NCI-H1092 (cell line): Measurements from ENCODE around the gene CDH2.

Experiments used
- DNase-seq: peaks from one replicate; lab custom pipeline; 2025; lab: John Stamatoyannopoulos, UW

CDH2 gene

GRCh38 chr18:28168725-28169124, 8.2 kb downstream of the CDH2 start:
- no peak for DNase-seq

DNA sequence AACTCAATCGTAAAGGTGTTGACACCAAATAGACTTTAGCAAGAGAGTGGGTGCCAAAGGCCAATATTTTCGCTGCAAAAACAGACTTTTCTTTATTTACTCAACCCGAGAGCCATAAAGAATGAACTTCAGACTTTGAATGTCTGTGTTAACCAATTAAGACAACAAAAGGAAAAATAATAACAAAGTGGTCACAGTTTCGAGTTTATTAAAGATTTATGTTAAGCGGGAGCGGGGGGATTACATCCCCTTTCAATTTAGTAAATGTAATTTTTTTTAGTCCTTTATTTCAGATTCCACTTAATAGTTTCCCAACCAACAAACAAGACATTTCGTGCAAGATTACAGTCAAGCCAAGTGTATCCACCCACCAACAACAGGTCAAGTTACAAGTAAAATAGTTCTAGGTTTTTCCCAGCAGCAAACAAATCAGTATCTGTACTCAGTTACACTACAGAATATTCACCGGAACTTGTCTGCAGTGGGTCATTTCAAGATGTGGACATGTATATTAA, 9.0 kb downstream of the CDH2 start:
- DNase-seq, result no peak

DNA sequence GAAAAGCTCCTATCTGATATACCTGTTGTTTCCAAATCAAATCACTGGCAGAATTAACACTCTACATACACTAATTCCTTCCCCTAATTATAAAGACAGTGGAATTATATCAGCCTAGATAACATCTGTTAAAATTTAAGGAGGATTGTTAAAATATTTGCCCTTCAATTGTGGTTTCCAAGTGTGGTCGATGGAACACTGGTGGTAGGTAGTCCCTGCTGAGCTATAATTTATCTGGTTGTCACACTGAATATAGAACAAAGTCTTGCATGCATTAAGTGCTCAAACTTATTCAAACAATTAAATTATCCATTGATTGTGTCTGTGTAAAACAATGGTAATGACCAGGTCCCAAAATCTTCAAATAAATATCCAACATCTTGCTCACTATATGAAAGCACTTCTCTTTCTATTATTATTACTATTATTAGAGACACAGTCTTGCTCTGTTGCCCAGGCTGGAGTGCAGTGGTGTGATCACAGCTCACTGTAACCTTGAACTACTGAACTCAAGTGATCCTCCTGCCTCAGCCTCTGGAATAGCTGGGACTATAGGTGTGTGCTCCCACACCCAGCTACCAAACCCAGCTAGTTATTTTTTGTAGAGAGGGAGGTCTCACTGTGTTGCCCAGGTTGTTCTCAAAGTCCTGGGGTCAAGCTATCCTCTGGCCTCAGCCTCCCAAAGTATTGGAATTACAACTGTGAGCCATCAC, 12.0 kb downstream of the CDH2 start:
- no peak for DNase-seq

DNA sequence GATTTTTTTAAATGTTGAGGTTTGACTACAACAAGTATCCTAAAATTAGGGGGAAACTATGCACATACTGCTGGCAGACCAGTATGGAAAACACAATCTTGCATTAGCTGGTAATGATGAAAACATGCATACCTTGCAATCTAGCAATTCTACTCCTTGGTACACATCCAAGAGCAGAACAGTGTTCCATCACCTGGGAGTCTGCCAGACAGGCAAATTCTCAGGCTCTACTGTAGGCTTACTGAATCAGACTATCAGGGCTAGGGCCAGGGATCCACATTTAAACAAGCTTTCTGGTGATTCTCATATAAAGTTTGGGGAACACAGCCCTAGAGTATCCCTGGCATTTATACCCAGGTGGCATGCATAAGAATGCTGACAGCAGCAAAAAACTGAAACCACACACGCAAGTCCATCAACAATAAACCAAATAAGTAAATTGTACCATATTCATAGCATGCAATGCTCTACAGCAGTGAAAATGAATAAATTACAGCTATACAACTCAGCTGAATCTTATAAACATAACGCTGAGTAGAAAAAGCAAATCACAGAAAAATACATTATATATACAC, 13.6 kb downstream of the CDH2 start:
- no peak for DNase-seq

DNA sequence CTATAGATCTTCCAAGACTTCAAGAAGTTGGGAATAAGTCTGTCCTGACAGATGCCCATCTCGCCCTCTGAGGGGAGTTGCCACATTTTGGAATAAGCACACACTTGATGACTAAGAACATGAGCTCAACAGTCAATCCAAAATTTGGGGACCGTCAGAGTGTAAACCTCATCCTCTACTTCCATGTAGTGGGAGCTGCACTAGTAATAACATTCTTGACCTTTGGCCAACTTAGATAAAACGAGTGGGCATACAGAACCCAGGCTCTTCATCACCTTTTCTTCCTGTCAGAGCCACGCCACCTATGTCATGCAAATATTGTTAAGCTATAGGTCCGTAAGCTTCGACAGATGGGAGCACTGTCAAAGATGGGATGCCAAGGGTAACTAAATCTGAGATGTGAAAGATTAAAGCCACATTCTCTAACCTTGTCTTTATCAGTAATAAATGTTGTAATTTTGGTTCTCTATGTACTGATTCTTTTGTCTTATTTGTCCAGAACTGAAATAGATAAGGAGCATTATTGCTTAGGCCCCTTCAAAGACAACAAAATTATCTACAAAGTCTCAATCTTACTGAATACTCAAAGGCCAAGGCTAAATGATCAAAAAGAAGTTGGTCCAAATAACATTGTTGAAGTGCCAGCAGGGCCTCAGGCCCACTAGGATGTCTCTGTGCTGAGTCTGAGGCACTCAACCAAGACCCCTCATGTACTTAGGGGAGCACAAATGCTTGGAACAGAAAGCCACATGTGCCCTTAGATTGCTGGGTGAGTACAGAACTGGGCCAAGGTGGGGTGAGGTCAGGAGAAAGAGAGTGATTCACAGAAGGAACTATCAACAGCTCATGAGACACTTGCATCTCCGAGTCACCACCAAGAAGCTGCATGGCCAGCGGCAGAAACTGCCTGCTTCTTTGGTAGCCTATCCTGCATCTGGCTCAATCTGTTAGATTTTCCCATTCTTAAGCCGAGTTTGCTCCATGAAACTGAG, 15.0 kb downstream of the CDH2 start:
- no peak for DNase-seq

- DNase-seq, result no peak
Measured at GRCh38 chr18:28159055-28159454, 17.9 kb downstream of the CDH2 start.

DNA sequence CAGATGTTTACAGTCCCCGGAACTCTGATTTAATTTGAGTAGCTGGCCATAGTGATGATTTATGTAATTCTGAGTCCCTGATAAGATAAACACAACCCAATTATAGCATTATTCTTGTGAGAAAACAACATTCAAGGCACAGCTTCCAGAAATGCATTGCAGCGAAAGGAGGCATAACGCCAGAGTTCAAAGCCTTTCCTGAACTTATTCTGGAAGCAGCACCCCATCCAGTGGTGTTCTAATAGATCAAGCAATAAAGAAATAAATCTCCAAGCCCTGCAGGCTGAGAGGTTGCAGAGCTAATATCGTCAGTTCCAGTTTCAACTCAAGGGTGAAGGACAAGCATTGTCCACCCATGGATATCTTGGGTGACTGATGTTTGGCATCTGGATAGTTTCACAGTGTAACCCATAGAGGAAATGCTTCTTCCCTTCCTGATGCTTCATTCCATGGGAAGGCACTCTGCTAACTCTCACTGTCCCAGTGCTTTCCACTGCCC, 18.8 kb downstream of the CDH2 start:
- DNase-seq, result no peak

DNA sequence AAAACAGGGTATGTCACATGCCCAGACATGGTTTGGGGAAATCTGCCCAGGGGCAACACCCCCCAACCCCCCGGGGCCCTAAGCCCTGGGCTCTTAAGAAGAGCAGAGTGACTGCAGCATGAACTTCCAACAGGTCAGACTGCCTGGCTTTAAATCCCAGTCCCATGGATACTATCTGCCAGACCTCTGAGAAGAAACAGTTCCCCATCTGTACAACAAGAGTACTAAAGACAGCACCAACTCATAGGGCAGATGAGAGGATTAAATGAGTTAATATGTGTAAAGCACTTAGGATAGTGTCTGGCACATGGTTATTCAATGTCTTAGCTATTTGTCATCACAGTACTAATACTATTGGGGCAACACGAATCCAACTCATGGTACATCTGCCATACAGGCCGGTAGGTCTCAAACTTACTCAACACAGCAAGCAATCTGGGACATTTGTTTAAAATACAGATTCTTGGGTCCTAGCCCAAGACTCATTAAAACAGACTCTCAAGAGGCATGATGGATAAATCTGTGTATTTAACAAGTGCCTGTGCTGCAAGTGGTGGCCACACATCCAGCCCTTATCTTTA, 23.4 kb downstream of the CDH2 start:
- DNase-seq, result no peak

GRCh38 chr18:28152754-28153153, 24.2 kb downstream of the CDH2 start:
- no peak for DNase-seq

DNA sequence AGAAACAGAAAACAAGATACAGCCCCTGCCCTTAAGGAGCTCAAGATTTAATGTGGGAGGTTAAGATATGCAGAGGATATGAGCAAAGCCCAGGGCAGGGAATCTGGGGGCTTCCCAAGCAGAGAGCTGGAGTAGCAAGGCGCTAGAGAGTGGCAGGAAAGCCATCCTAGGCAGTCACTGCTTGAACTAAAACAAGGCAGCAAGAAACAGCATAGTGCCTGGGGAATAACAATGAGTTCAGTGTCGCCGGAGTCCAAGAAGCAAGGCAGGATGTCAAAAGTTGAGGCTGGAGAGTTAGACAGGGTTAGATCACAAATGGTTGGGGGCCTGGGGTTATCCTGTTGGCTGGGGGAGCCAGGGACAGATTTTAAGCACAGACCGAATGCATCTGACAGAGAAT, 24.6 kb downstream of the CDH2 start:
- no peak for DNase-seq

DNA sequence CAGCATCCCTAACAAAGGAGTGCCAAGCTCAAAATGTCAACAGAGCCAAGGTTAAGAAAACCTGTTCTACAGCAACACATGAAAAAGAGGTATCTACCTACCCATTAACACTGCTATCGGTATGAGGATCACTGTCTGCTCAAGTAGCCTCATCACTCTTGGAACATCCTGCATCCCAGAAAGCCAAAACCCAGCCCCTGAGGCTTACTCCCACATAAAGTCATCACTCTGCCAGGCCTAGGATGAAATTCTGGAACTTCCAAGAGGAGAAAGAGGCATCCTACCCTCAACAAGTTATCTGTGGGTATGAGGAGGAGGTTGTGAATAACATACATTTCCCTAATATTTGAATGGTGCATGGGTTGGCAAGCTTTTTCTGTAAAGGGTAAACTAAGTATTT, 25.5 kb downstream of the CDH2 start:
- DNase-seq, result no peak

DNA sequence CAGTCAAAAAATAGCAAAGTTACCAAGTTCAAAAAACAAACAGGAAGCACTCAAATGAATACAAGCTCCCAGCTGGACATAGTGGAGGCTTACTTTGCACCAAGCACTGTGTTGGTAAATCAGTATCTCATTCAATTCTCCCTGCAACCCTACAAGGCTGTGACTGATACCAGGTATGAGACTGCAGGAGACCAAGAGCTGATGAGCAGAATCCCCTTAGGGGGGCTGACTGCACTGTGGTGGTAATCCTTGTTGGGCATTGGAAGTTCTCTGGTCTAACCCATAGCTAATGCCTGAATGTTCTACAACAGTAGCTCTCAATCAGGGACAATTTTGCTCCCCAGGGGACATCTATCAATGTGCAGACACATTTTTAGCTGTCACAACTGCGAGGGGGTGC, 26.0 kb downstream of the CDH2 start:
- DNase-seq, result no peak

GRCh38 chr18:28149810-28150420, 27.0 kb downstream of the CDH2 start:
- DNase-seq, result peak; percentile 14

- no peak for DNase-seq
Measured at GRCh38 chr18:28147674-28148171, 29.2 kb downstream of the CDH2 start.

GRCh38 chr18:28143725-28144124, 33.2 kb downstream of the CDH2 start:
- no peak for DNase-seq

- no peak for DNase-seq
Measured at GRCh38 chr18:28138816-28139215, 38.1 kb downstream of the CDH2 start.

DNA sequence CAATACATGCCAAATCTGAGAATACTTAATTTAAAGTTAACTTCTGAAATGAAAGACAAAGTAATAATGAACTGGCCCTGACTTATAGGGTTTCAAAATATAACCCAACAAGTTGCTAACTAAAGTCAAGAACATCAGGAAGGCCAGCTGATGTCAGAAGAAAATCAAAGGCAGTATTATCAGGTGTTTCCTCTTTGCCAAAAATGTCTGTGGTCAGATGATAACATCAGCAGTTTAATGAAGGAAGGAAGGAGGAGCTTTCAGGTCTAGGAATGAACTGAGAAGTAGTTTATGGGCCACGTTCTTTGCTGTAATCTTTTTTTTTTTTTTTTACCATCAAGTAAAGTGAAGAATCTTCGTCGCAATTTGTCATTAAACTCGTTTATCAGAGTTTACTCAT, 40.9 kb downstream of the CDH2 start:
- no peak for DNase-seq

GRCh38 chr18:28134774-28135173, 42.2 kb downstream of the CDH2 start:
- no peak for DNase-seq

DNA sequence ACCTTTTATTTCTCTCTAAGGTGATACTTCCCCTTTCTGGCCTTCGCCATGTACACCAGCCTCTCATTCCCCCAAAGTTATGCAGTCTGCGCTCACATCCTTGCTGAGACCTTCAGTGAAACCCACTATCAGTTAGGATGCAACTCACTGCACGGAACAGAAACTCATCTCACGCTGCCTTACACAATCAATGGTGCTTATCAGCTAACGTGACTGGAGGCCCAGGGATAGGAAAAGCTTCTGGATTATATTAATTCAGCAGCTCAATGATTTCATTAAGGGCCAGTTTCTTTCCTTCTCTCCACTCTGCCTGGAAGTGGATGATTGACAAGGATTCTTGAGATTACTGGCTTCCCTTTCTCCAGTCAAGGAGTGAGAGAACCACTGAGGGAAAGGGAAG, 44.8 kb downstream of the CDH2 start:
- no peak for DNase-seq

DNA sequence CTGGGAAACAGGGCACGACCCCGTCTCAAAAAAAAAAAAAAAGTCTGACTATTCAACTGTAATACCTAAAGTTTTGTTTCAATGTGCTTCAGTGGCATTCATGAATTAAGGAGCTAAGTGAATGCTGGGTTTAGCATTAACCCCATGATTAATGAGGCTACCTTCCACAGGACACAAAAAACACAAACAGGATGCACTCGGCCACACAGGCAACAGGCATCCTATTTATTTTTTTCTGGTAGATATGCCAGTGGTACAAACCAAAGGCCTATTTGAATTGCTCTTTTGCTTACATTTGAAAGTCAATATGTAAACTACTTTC, 48.3 kb downstream of the CDH2 start:
- DNase-seq, result no peak

- no peak for DNase-seq
Measured at GRCh38 chr18:28127763-28128658, 48.9 kb downstream of the CDH2 start.
